Prostate gland (tissue), 2 donors: ENCODE measurements around the gene CDC42BPB. TPM values are rescaled to one million over a fixed set of nuclear protein-coding genes. Genes with fewer than 3 reads are reported as not detected.

Experiments
- DNase-seq: peaks from one replicate; pipeline ENCODE4 v3.0.0-alpha.2; 2019; ENCODE audit warnings: low spot score
- H3K27ac ChIP-seq, 2 donors: fragments of 200-600 bp; sonication (generic); 2 replicates each; pipeline ENCODE4 v1.5.1; 2017 to 2019
- H3K27me3 ChIP-seq: fragments of 200-600 bp; sonication (generic); replicated peaks from 2 replicates; pipeline ENCODE4 v1.5.1; 2019; ENCODE audit not compliant: insufficient read depth
- H3K36me3 ChIP-seq, 2 donors: fragments of 200-600 bp; sonication (generic); 1 replicate in 1 of 2; 2 replicates in 1 of 2; pipeline versions ENCODE4 v1.5.1 to v1.8.1; 2017 to 2019
- H3K4me1 ChIP-seq: fragments of 200-600 bp; sonication (generic); replicated peaks from 2 replicates; pipeline ENCODE4 v1.5.1; 2019
- H3K4me3 ChIP-seq, 2 donors: fragments of 200-600 bp; sonication (generic); 2 replicates each; pipeline ENCODE4 v1.5.1; 2017 to 2019
- H3K9me3 ChIP-seq: fragments of 200-600 bp; sonication (generic); 2 replicates; pipeline ENCODE4 v1.5.1; 2017
- CTCF ChIP-seq, 4 experiments: fragments of 200-600 bp in 2 of 4; fragments of 450-650 bp in 2 of 4; sonication (generic) in 2 of 4; IDR thresholded peaks; 1 replicate in 3 of 4; 2 replicates in 1 of 4; pipeline ENCODE4 v1.5.1; 2016 to 2019; ENCODE audit warnings: antibody characterized with exemption in 4 of 4, mild to moderate bottlenecking in 2 of 4, moderate library complexity in 2 of 4
- POLR2A ChIP-seq: fragments of 450-650 bp; IDR thresholded peaks from one replicate; pipeline ENCODE4 v1.6.1; 2016; ENCODE audit warnings: antibody characterized with exemption, mild to moderate bottlenecking
- POLR2AphosphoS5 ChIP-seq: sonication (generic); formaldehyde crosslinking; IDR thresholded peaks from one replicate; pipeline ENCODE4 v1.6.1; 2017; ENCODE audit warnings: antibody characterized with exemption
- whole genome bisulfite sequencing: methylation state at CpG from one replicate; pipeline ENCODE4 v1.1.5; 2018; 5-methylcytosine and 5-hydroxymethylcytosine counted together
- intact Hi-C: fragments of 100-400 bp; cut with DNase I; formaldehyde crosslinking; loops from one replicate; pipeline ENCODE4 v1.14.2; 2022
- total RNA-seq, 2 donors: library from RNA; depleted of rRNA; stranded (reverse); fragments of >200 nt; gene quantifications; one replicate each; pipeline ENCODE4 v1.1.0, GENCODE V29; 2016

Gene CDC42BPB
- total RNA-seq, 2 donors from 2014 or later: 78.9 to 172 TPM

- Histone ChIP-seq H3K27ac (no peak overlapping the region), H3K27me3 (no peaks in the 10 kb centered on the region), H3K4me3 (no peak overlapping the region), H3K9me3 (no peaks in the 10 kb centered on the region), H3K4me1 (peaks cover 7% of the 10 kb centered on the region), H3K36me3 (peaks cover 0 to 3% of the 10 kb centered on the region in 2 donors)
- TF ChIP-seq CTCF (IDR thresholded peaks at IDR 0.05): no peak
- no peak for TF ChIP-seq POLR2AphosphoS5
- no peak for TF ChIP-seq POLR2A
- 77% methylated on average over 6 of the region's 6 CpGs for WGBS
- DNase-seq: no peak
- intact Hi-C loops: no loop called here
Observed at GRCh38 chr14:102998393-102998792, 59.0 kb downstream of the CDC42BPB start.

- WGBS: 98% methylated on average over 10 of the region's 10 CpGs
- no peak for TF ChIP-seq CTCF (IDR thresholded peaks at IDR 0.05)
- TF ChIP-seq POLR2A: no peak
- no peak for TF ChIP-seq POLR2AphosphoS5
- no peaks in the 10 kb centered on the region for H3K36me3 ChIP-seq
Observed at GRCh38 chr14:102996941-102997340, 60.4 kb downstream of the CDC42BPB start.

GRCh38 chr14:102994689-102995088, 62.7 kb downstream of the CDC42BPB start:
- H3K4me1 ChIP-seq: peaks cover 7% of the 10 kb centered on the region
- no peaks in the 10 kb centered on the region for H3K36me3 ChIP-seq
- H3K27ac ChIP-seq: peak overlapping the region in 1 of 2 donors; percentile 53
- no peaks in the 10 kb centered on the region for H3K27me3 ChIP-seq
- TF ChIP-seq CTCF (IDR thresholded peaks at IDR 0.05) (no peak), POLR2AphosphoS5 (no peak), POLR2A (no peak)
- no peaks in the 10 kb centered on the region for H3K9me3 ChIP-seq
- no peak for DNase-seq
- WGBS: 81% methylated on average over 4 of the region's 4 CpGs
- no peak overlapping the region for H3K4me3 ChIP-seq
- intact Hi-C loops: no loop called here

More at GRCh38 chr14:102996941-102997340, 60.4 kb downstream of the CDC42BPB start:
- intact Hi-C loops: no loop called here
- H3K4me3 ChIP-seq: no peak overlapping the region
- DNase-seq: no peak
- no peak overlapping the region for H3K27ac ChIP-seq
- H3K9me3 ChIP-seq: no peaks in the 10 kb centered on the region
- no peaks in the 10 kb centered on the region for H3K27me3 ChIP-seq
- peaks cover 7% of the 10 kb centered on the region for H3K4me1 ChIP-seq

- 49% methylated on average over 3 of the region's 3 CpGs for WGBS
- Histone ChIP-seq H3K4me3 (no peak overlapping the region), H3K4me1 (peaks cover 7% of the 10 kb centered on the region), H3K36me3 (no peaks in the 10 kb centered on the region), H3K27ac (peak overlapping the region; percentile 1 to 53), H3K9me3 (no peaks in the 10 kb centered on the region), H3K27me3 (no peaks in the 10 kb centered on the region)
- TF ChIP-seq POLR2A: no peak
- peak; percentile 92 for TF ChIP-seq POLR2AphosphoS5
- TF ChIP-seq CTCF (IDR thresholded peaks at IDR 0.05): no peak
- DNase-seq: peak; percentile 55
- intact Hi-C loops: no loop called here
Observed at GRCh38 chr14:102993523-102993922, 63.8 kb downstream of the CDC42BPB start.

- TF ChIP-seq POLR2AphosphoS5 (no peak), POLR2A (no peak), CTCF (IDR thresholded peaks at IDR 0.05) (no peak)
- Histone ChIP-seq H3K27me3 (no peaks in the 10 kb centered on the region), H3K9me3 (no peaks in the 10 kb centered on the region), H3K4me1 (peaks cover 17% of the 10 kb centered on the region), H3K36me3 (no peaks in the 10 kb centered on the region), H3K4me3 (no peak overlapping the region), H3K27ac (no peak overlapping the region)
- intact Hi-C loops: no loop called here
- 94% methylated on average over 3 of the region's 3 CpGs for WGBS
- no peak for DNase-seq
Observed at GRCh38 chr14:102991376-102991775, 66.0 kb downstream of the CDC42BPB start.
